ENCODE results near the gene ZSCAN18.
"Not testable (repeated sequence)": the region's sequence is repeated elsewhere in the genome, so short reads cannot be mapped to it uniquely, and the experiment has no call there.

Gene ZSCAN18

GRCh38 chr19:58097781-58098681, at the start of gene ZSCAN18:
Gene ZSCAN18 (minus strand): TSS chr19:58098231. CDS start chr19:58090267, 7,964 bp downstream.
- DNase-seq, result peak; percentile 64

GRCh38 chr19:58147475-58147874, 49.4 kb upstream of the ZSCAN18 start:
- not testable (repeated sequence) for DNase-seq

- DNase-seq, result no peak
Observed at GRCh38 chr19:58145849-58146248, 47.8 kb upstream of the ZSCAN18 start.

- DNase-seq, result no peak
Observed at GRCh38 chr19:58134244-58134643, 36.2 kb upstream of the ZSCAN18 start.

GRCh38 chr19:58129284-58129683, 31.3 kb upstream of the ZSCAN18 start:
- no peak for DNase-seq

GRCh38 chr19:58128041-58128685, 30.1 kb upstream of the ZSCAN18 start:
- DNase-seq, result no peak

- no peak for DNase-seq
Observed at GRCh38 chr19:58123354-58123753, 25.3 kb upstream of the ZSCAN18 start.

- no peak for DNase-seq
Observed at GRCh38 chr19:58118979-58119733, 21.1 kb upstream of the ZSCAN18 start.

GRCh38 chr19:58117841-58118575, 20.0 kb upstream of the ZSCAN18 start:
- no peak for DNase-seq

GRCh38 chr19:58108546-58108817, 10.5 kb upstream of the ZSCAN18 start:
- DNase-seq, result no peak

- no peak for DNase-seq
Observed at GRCh38 chr19:58107778-58108545, 9.9 kb upstream of the ZSCAN18 start.

GRCh38 chr19:58098682-58098998, 609 bp upstream of the ZSCAN18 start:
- DNase-seq, result no peak

GRCh38 chr19:58097349-58097748, 682 bp downstream of the ZSCAN18 start:
- DNase-seq, result no peak

GRCh38 chr19:58096884-58097283, 1.1 kb downstream of the ZSCAN18 start:
- DNase-seq, result no peak

- DNase-seq, result no peak
Observed at GRCh38 chr19:58095328-58095727, 2.7 kb downstream of the ZSCAN18 start.

- no peak for DNase-seq
Observed at GRCh38 chr19:58093071-58093470, 5.0 kb downstream of the ZSCAN18 start.

GRCh38 chr19:58091251-58091995, 6.6 kb downstream of the ZSCAN18 start:
- no peak for DNase-seq

- DNase-seq, result no peak
Observed at GRCh38 chr19:58089846-58090245, 8.2 kb downstream of the ZSCAN18 start.

GRCh38 chr19:58088521-58089052, 9.4 kb downstream of the ZSCAN18 start:
- DNase-seq, result no peak

- no peak for DNase-seq
Observed at GRCh38 chr19:58086825-58087710, 11.0 kb downstream of the ZSCAN18 start.
